Skeletal muscle tissue (tissue), 4 donors: ENCODE measurements around the gene CAND1. TPM values are rescaled to one million over a fixed set of nuclear protein-coding genes. Genes with fewer than 3 reads are reported as not detected.

Experiments used
- H3K27ac ChIP-seq: one replicate; pipeline ENCODE4 v1.7.0; 2013; ENCODE audit warnings: mild to moderate bottlenecking, low read depth, low read length, inconsistent platforms
- H3K27me3 ChIP-seq, 3 donors: one replicate each; pipeline ENCODE4 v1.7.0; 2013; ENCODE audit warnings: low read length in 3 of 3; ENCODE audit not compliant: control insufficient read depth in 3 of 3, insufficient read depth in 3 of 3
- H3K36me3 ChIP-seq, 3 donors: one replicate each; pipeline ENCODE4 v1.7.0; 2013; ENCODE audit warnings: low read length in 3 of 3; ENCODE audit not compliant: control insufficient read depth in 3 of 3, insufficient read depth in 3 of 3
- H3K4me1 ChIP-seq, 3 donors: one replicate each; pipeline ENCODE4 v1.7.0; 2013; ENCODE audit warnings: low read length in 3 of 3, mild to moderate bottlenecking in 3 of 3; ENCODE audit not compliant: control insufficient read depth in 3 of 3, insufficient read depth in 3 of 3
- H3K4me3 ChIP-seq, 3 donors: one replicate each; pipeline ENCODE4 v1.7.0; 2013; ENCODE audit warnings: low read length in 3 of 3
- H3K9ac ChIP-seq, 3 donors: one replicate each; pipeline ENCODE4 v1.7.0; 2013; ENCODE audit warnings: low read length in 3 of 3, mild to moderate bottlenecking in 3 of 3, moderate library complexity in 2 of 3, low read depth in 1 of 3
- H3K9me3 ChIP-seq, 3 donors: one replicate each; pipeline ENCODE4 v1.7.0; 2013; ENCODE audit warnings: low read length in 3 of 3; ENCODE audit not compliant: control insufficient read depth in 3 of 3
- total RNA-seq: library from RNA; depleted of rRNA; stranded (reverse); fragments of >200 nt; gene quantifications from one replicate; pipeline ENCODE4 v1.2.3, GENCODE V29; 2014
- donor health status: Osteomylitis.

Gene CAND1
- total RNA-seq, 1 donor from 2014 or later, result 90.8 TPM

- Histone ChIP-seq H3K9ac (no peak overlapping the region), H3K4me3 (no peak overlapping the region), H3K27me3 (no peaks in the 10 kb centered on the region), H3K27ac (no peak overlapping the region), H3K36me3 (no peaks in the 10 kb centered on the region), H3K4me1 (no peaks in the 10 kb centered on the region), H3K9me3 (no peaks in the 10 kb centered on the region)
Measured at GRCh38 chr12:67254372-67255026, 14.7 kb upstream of the CAND1 start.

- H3K9me3 ChIP-seq, result no peaks in the 10 kb centered on the region
- no peaks in the 10 kb centered on the region for H3K4me1 ChIP-seq
- no peaks in the 10 kb centered on the region for H3K27me3 ChIP-seq
- H3K4me3 ChIP-seq, result no peak overlapping the region
- no peak overlapping the region for H3K27ac ChIP-seq
- no peak overlapping the region for H3K9ac ChIP-seq
- H3K36me3 ChIP-seq, result no peaks in the 10 kb centered on the region
Measured at GRCh38 chr12:67256649-67257048, 12.5 kb upstream of the CAND1 start.

- Histone ChIP-seq H3K4me3 (no peak overlapping the region), H3K27ac (no peak overlapping the region), H3K9me3 (no peaks in the 10 kb centered on the region), H3K27me3 (no peaks in the 10 kb centered on the region), H3K9ac (no peak overlapping the region), H3K36me3 (no peaks in the 10 kb centered on the region), H3K4me1 (peaks cover 4 to 5% (median 5%) of the 10 kb centered on the region in 3 donors)
Measured at GRCh38 chr12:67263471-67263870, 5.7 kb upstream of the CAND1 start.

GRCh38 chr12:67268335-67268895 is 743 bp upstream of the CAND1 start:
- Histone ChIP-seq H3K36me3 (no peaks in the 10 kb centered on the region), H3K9me3 (no peaks in the 10 kb centered on the region), H3K4me3 (peak overlapping the region; percentile 86 to 94 (median 93)), H3K27ac (peak overlapping the region; percentile 96), H3K4me1 (peaks cover 9 to 23% (median 9%) of the 10 kb centered on the region in 3 donors), H3K27me3 (no peaks in the 10 kb centered on the region), H3K9ac (peak overlapping the region; percentile 86 to 97 (median 93))

GRCh38 chr12:67269633-67270573 is 745 bp downstream of the CAND1 start:
- Histone ChIP-seq H3K9me3 (no peaks in the 10 kb centered on the region), H3K27ac (peak overlapping the region; percentile 96), H3K4me1 (peaks cover 11 to 27% (median 14%) of the 10 kb centered on the region in 3 donors), H3K27me3 (no peaks in the 10 kb centered on the region), H3K9ac (peak overlapping the region; percentile 97 to 98 (median 97)), H3K36me3 (no peaks in the 10 kb centered on the region), H3K4me3 (peak overlapping the region; percentile 91 to 93 (median 93))

- H3K27me3 ChIP-seq, result no peaks in the 10 kb centered on the region
- H3K9ac ChIP-seq, result peak overlapping the region; percentile 97 to 98 (median 97)
- no peaks in the 10 kb centered on the region for H3K36me3 ChIP-seq
- H3K4me3 ChIP-seq, result peak overlapping the region; percentile 91 to 93 (median 93)
- no peaks in the 10 kb centered on the region for H3K9me3 ChIP-seq
- peak overlapping the region; percentile 96 for H3K27ac ChIP-seq
- peaks cover 18 to 30% (median 20%) of the 10 kb centered on the region in 3 donors for H3K4me1 ChIP-seq
Measured at GRCh38 chr12:67270622-67271021, 1.5 kb downstream of the CAND1 start.

- peaks cover 19 to 35% (median 33%) of the 10 kb centered on the region in 3 donors for H3K4me1 ChIP-seq
- no peaks in the 10 kb centered on the region for H3K9me3 ChIP-seq
- no peak overlapping the region for H3K27ac ChIP-seq
- H3K4me3 ChIP-seq, result no peak overlapping the region
- no peaks in the 10 kb centered on the region for H3K36me3 ChIP-seq
- H3K27me3 ChIP-seq, result no peaks in the 10 kb centered on the region
- H3K9ac ChIP-seq, result peak overlapping the region in 2 of 3 donors; percentile 25 to 97
Measured at GRCh38 chr12:67271976-67272375, 2.8 kb downstream of the CAND1 start.

GRCh38 chr12:67274186-67274585 is 5.0 kb downstream of the CAND1 start:
- peaks cover 26 to 34% (median 29%) of the 10 kb centered on the region in 3 donors for H3K4me1 ChIP-seq

GRCh38 chr12:67275380-67275913 is 6.3 kb downstream of the CAND1 start:
- H3K36me3 ChIP-seq, result no peaks in the 10 kb centered on the region
- no peak overlapping the region for H3K27ac ChIP-seq
- peaks cover 28 to 38% (median 34%) of the 10 kb centered on the region in 3 donors for H3K4me1 ChIP-seq
- H3K27me3 ChIP-seq, result no peaks in the 10 kb centered on the region
- H3K4me3 ChIP-seq, result no peak overlapping the region
- no peak overlapping the region for H3K9ac ChIP-seq
- H3K9me3 ChIP-seq, result no peaks in the 10 kb centered on the region

More at GRCh38 chr12:67274186-67274585, 5.0 kb downstream of the CAND1 start:
- Histone ChIP-seq H3K9me3 (no peaks in the 10 kb centered on the region), H3K27ac (no peak overlapping the region), H3K4me3 (no peak overlapping the region), H3K27me3 (no peaks in the 10 kb centered on the region), H3K9ac (peak overlapping the region in 1 of 3 donors; percentile 3), H3K36me3 (no peaks in the 10 kb centered on the region)
